Muscle of arm (tissue), 12 donors: ENCODE results near the gene CUEDC1. TPM values are rescaled to one million over a fixed set of nuclear protein-coding genes. Genes with fewer than 3 reads are reported as not detected.
A peak's percentile ranks its signal among the peaks of the same experiment; 100 is the strongest.
"Not testable (repeated sequence)": the region's sequence is repeated elsewhere in the genome, so short reads cannot be mapped to it uniquely, and the experiment has no call there.

Experiments
- DNase-seq: peaks from one replicate; pipeline ENCODE4 v3.0.0-alpha.2; 2013
- polyA plus RNA-seq, 12 donors: library from polyadenylated mRNA; unstranded; fragments of 120-200 nt; gene quantifications; one replicate each; pipeline ENCODE4 v1.2.1, GENCODE V29; 2013; ENCODE audit not compliant: insufficient read length in 12 of 12

Gene CUEDC1
- polyA plus RNA-seq, 12 donors: 39.6 to 81.1 (median 49.1) TPM; not detected in 1

GRCh38 chr17:57849874-57850754, 105.1 kb downstream of the CUEDC1 start, which contains the start of gene MRPS23:
Gene MRPS23 (minus strand): TSS chr17:57850044. CDS start chr17:57850010, 34 bp downstream.
- DNase-seq: peak; percentile 98

GRCh38 chr17:57849163-57849873, 105.9 kb downstream of the CUEDC1 start:
- no peak for DNase-seq

GRCh38 chr17:57846056-57846945, 108.9 kb downstream of the CUEDC1 start:
- DNase-seq: not testable (repeated sequence)

- no peak for DNase-seq
These were observed 112.9 kb downstream of the CUEDC1 start for GRCh38 chr17:57842280-57842679.

- no peak for DNase-seq
These were observed 115.7 kb downstream of the CUEDC1 start for GRCh38 chr17:57839571-57839923.

GRCh38 chr17:57838857-57839570, 116.2 kb downstream of the CUEDC1 start:
- DNase-seq: no peak

- no peak for DNase-seq
These were observed 116.8 kb downstream of the CUEDC1 start for GRCh38 chr17:57838453-57838852.

GRCh38 chr17:57835333-57835900, 119.8 kb downstream of the CUEDC1 start:
- no peak for DNase-seq

GRCh38 chr17:57834146-57834741, 121.0 kb downstream of the CUEDC1 start:
- DNase-seq: no peak

GRCh38 chr17:57833179-57833939, 121.9 kb downstream of the CUEDC1 start:
- peak; percentile 76 for DNase-seq

GRCh38 chr17:57832314-57833178, 122.7 kb downstream of the CUEDC1 start:
- DNase-seq: no peak

GRCh38 chr17:57830880-57831279, 124.3 kb downstream of the CUEDC1 start:
- DNase-seq: no peak

- no peak for DNase-seq
These were observed 131.5 kb downstream of the CUEDC1 start for GRCh38 chr17:57823469-57824401.

- no peak for DNase-seq
These were observed 135.3 kb downstream of the CUEDC1 start for GRCh38 chr17:57819867-57820266.

GRCh38 chr17:57819285-57819684, 135.9 kb downstream of the CUEDC1 start:
- DNase-seq: no peak

GRCh38 chr17:57818066-57818465, 137.1 kb downstream of the CUEDC1 start:
- no peak for DNase-seq

GRCh38 chr17:57817299-57817698, 137.9 kb downstream of the CUEDC1 start:
- DNase-seq: no peak
